Caco-2 (cell line): ENCODE data around the gene MED9. TPM values are rescaled to one million over a fixed set of nuclear protein-coding genes. Genes with fewer than 3 reads are reported as not detected.

ENCODE experiments used
- BruUV-seq: library from RNA; stranded (reverse); fragments of 400-500 nt; replicated peaks from 2 replicates; lab custom pipeline; 2021; lab: Mats Ljungman, UMichigan
- CTCF ChIA-PET: fragments of 300-600 bp; sonication (Branson Sonifier 250); formaldehyde crosslinking; loops from one replicate; lab custom pipeline; 2022; ENCODE audit warnings: antibody characterized with exemption; lab: Charles Lee
- POLR2A ChIA-PET: fragments of 300-600 bp; sonication (Branson Sonifier 250); formaldehyde crosslinking; loops from one replicate; lab custom pipeline; 2022; ENCODE audit warnings: antibody characterized with exemption; lab: Charles Lee
- DNase-seq, 2 experiments: peaks; one replicate each; pipeline versions ENCODE4 v3.0.0 to v3.0.0-alpha.2; 2020 to 2022
- H3K27me3 ChIP-seq: replicated peaks from 2 replicates; pipeline ENCODE4 v1.6.0; 2011; ENCODE audit warnings: low read length; ENCODE audit not compliant: control insufficient read depth, insufficient read depth
- H3K36me3 ChIP-seq: 2 replicates; pipeline ENCODE4 v1.5.1; 2011; ENCODE audit warnings: low read length; ENCODE audit not compliant: control insufficient read depth, insufficient read depth
- H3K4me1 ChIP-seq: fragments of 250-450 bp; sonication (Bioruptor Pico); 2 replicates; pipeline ENCODE4 v1.5.1; 2020; ENCODE audit warnings: mild to moderate bottlenecking
- H3K4me3 ChIP-seq: 2 replicates; pipeline ENCODE4 v1.5.1; 2011; ENCODE audit warnings: low read depth, mild to moderate bottlenecking, control low read depth, low read length
- H3K9me3 ChIP-seq: fragments of 250-450 bp; sonication (Bioruptor Pico); 2 replicates; pipeline ENCODE4 v1.5.1; 2020; ENCODE audit warnings: mild to moderate bottlenecking, moderate library complexity
- H3K27ac Mint-ChIP-seq: one replicate; pipeline ENCODE4 v1.8.0; 2022; ENCODE audit warnings: mixed read lengths; ENCODE audit not compliant: unreplicated experiment
- H3K27me3 Mint-ChIP-seq: one replicate; pipeline ENCODE4 v1.8.0; 2022; ENCODE audit warnings: mixed read lengths; ENCODE audit not compliant: insufficient read depth, unreplicated experiment
- H3K36me3 Mint-ChIP-seq: one replicate; pipeline ENCODE4 v1.8.0; 2022; ENCODE audit warnings: mild to moderate bottlenecking, mixed read lengths; ENCODE audit not compliant: insufficient read depth, unreplicated experiment
- H3K4me1 Mint-ChIP-seq: one replicate; pipeline ENCODE4 v1.8.0; 2022; ENCODE audit warnings: low read depth, mixed read lengths; ENCODE audit not compliant: unreplicated experiment
- H3K4me3 Mint-ChIP-seq: one replicate; pipeline ENCODE4 v1.8.0; 2022; ENCODE audit warnings: mild to moderate bottlenecking, moderate library complexity, mixed read lengths; ENCODE audit not compliant: unreplicated experiment
- H3K9me3 Mint-ChIP-seq: one replicate; pipeline ENCODE4 v1.8.0; 2022; ENCODE audit warnings: mixed read lengths; ENCODE audit not compliant: unreplicated experiment
- CTCF ChIP-seq, 2 experiments: fragments of 200-600 bp in 1 of 2; IDR thresholded peaks; 1 replicate in 1 of 2; 2 replicates in 1 of 2; pipeline versions ENCODE4 v1.5.1 to v1.8.0; 2011 to 2022; ENCODE audit warnings: antibody characterized with exemption in 1 of 2, control low read depth in 1 of 2, inconsistent platforms in 1 of 2, low read depth in 1 of 2, low read length in 1 of 2, mild to moderate bottlenecking in 1 of 2, moderate library complexity in 1 of 2; ENCODE audit not compliant: insufficient read depth in 1 of 2, severe bottlenecking in 1 of 2, unreplicated experiment in 1 of 2
- intact Hi-C: fragments of 100-400 bp; cut with micrococcal nuclease; formaldehyde crosslinking; loops from one replicate; pipeline ENCODE4 v1.10.0; 2022; ENCODE audit not compliant: unreplicated experiment
- total RNA-seq: library from RNA; stranded (reverse); gene quantifications from 2 replicates; pipeline ENCODE4 v1.2.3, GENCODE V29; 2022

MED9 gene
- total RNA-seq, 1 experiment from 2014 or later: 24.9 TPM

DNA sequence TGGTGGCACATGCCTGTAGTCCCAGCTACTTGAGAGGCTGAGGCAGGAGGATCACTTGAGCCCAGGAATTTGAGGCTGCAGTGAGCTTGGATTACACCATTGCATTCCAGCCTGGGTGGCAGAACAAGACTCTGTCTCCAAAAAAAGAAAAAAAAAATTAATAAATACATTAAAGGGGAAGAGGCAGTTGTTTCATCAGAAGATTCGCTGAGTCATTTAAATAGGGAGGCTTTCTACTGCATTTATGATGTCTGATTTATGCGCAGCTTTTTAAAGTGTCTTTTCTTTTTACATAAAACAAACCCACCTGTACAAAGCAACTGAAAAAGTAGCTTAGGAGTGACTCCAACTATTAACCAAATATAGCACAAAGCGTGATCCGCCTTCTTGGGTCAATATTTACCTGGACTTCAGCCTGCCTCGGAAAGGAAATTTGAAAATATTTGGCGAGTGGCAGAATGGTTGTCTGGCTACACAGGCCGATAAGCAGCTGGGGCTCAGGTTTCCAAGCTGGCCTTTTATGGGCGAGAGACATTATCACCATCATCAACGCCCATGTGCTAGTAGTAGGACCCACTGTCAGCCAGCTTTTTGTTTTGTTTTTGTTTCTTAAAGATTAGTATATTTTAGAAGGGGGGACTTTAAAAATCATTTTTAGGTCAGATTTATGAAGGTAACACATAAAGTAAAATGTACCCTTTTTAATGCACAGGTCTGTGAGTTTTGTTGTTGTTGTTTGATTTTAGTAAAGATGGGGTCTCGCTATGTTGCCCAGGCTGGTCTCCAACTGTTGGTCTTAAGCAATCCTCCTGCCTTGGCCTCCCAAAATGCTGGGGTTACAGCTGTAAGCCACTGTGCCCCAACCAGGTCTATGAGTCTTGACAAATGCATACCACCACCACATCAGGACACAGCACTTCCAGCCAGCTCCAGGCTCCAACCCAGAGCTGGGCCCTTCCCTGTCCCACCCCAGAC lies 61.9 kb downstream of the MED9 start:
- Mint-ChIP-seq H3K9me3 (no peaks in the 10 kb centered on the region), H3K36me3 (peaks cover 4% of the 10 kb centered on the region), H3K4me1 (peaks cover 19% of the 10 kb centered on the region), H3K4me3 (peak overlapping the region; percentile 27), H3K27me3 (no peaks in the 10 kb centered on the region), H3K27ac (peak overlapping the region; percentile 90)
- Histone ChIP-seq H3K9me3 (no peaks in the 10 kb centered on the region), H3K4me1 (peaks cover 42% of the 10 kb centered on the region), H3K4me3 (no peak overlapping the region), H3K36me3 (no peaks in the 10 kb centered on the region), H3K27me3 (no peaks in the 10 kb centered on the region)
- POLR2A ChIA-PET: interaction anchor here (0.5 to 1.9 kb wide), 5 partner anchors 9 to 297 kb away, joined by 3 to 38 read pairs (median 3); partner anchors contain the start of genes COPS3 and RASD1
- CTCF ChIA-PET: interaction anchor here (0.5 to 2.0 kb wide), 12 partner anchors 15 to 183 kb away, joined by 3 to 33 read pairs (median 4); partner anchors contain the start of genes PEMT and RASD1
- no peak for TF ChIP-seq CTCF (IDR thresholded peaks at IDR 0.05; ENCODE audit: insufficient read depth in 1 of 2, low read depth in 1 of 2, low read length in 1 of 2, severe bottlenecking in 1 of 2, unreplicated experiment in 1 of 2)
- intact Hi-C loops: loop anchor here (1.0 kb wide), 3 partner anchors 30 to 92 kb away; partner anchors contain the start of gene RASD1
- BruUV-seq: no TSS peak
- DNase-seq: peak; percentile 92

DNA sequence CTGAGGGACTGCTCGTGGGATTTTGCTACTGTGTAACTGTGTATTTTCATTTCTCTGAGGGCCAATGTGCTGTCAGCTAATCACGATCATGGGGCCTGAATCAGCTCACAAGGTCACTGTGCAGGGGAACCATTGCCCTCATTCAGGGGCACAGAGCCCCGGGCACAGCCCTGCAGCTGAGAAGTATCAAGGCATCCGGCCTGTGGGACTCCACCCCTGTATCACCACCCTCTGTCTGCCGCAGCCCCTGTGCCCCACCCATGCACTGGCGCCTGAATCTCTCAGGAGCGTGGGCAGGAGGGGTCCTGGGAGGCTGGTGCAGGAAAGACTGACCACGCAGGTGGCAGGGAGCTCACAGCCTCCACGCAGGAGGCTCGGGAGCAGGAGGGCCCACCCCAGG lies 62.8 kb downstream of the MED9 start:
- POLR2A ChIA-PET: interaction anchor here (1.9 kb wide), 1 partner anchor 43 kb away, joined by 38 read pairs; the partner anchor contains the start of gene RASD1
- DNase-seq: no peak
- Mint-ChIP-seq H3K27me3 (no peaks in the 10 kb centered on the region), H3K9me3 (no peaks in the 10 kb centered on the region), H3K36me3 (peaks cover 4% of the 10 kb centered on the region), H3K4me3 (no peak overlapping the region), H3K4me1 (peaks cover 19% of the 10 kb centered on the region), H3K27ac (peak overlapping the region; percentile 90)
- Histone ChIP-seq H3K4me3 (no peak overlapping the region), H3K27me3 (no peaks in the 10 kb centered on the region), H3K9me3 (no peaks in the 10 kb centered on the region), H3K36me3 (no peaks in the 10 kb centered on the region), H3K4me1 (peaks cover 42% of the 10 kb centered on the region)
- no peak for TF ChIP-seq CTCF (IDR thresholded peaks at IDR 0.05; ENCODE audit: insufficient read depth in 1 of 2, low read depth in 1 of 2, low read length in 1 of 2, severe bottlenecking in 1 of 2, unreplicated experiment in 1 of 2)
- intact Hi-C loops: no loop called here
- CTCF ChIA-PET: interaction anchor here (0.7 to 2.0 kb wide), 3 partner anchors 18 to 168 kb away, joined by 4 to 33 read pairs (median 4); partner anchors contain the start of gene RASD1
- no TSS peak for BruUV-seq

- POLR2A ChIA-PET: interaction anchor here (0.6 kb wide), 1 partner anchor 18 kb away, joined by 3 read pairs; no protein-coding TSS in a partner anchor
Measured at GRCh38 chr17:17540278-17540906, 63.6 kb downstream of the MED9 start.

More at GRCh38 chr17:17540278-17540906, 63.6 kb downstream of the MED9 start:
- no peak overlapping the region for H3K4me3 Mint-ChIP-seq
- Histone ChIP-seq H3K4me1 (peaks cover 42% of the 10 kb centered on the region), H3K4me3 (no peak overlapping the region), H3K9me3 (no peaks in the 10 kb centered on the region), H3K27me3 (no peaks in the 10 kb centered on the region), H3K36me3 (no peaks in the 10 kb centered on the region)
- H3K4me1 Mint-ChIP-seq: peaks cover 19% of the 10 kb centered on the region
- H3K9me3 Mint-ChIP-seq: no peaks in the 10 kb centered on the region
- no peak for DNase-seq
- CTCF ChIA-PET: no interaction called here
- H3K27me3 Mint-ChIP-seq: no peaks in the 10 kb centered on the region
- intact Hi-C loops: no loop called here
- H3K27ac Mint-ChIP-seq: peak overlapping the region; percentile 90
- peaks cover 4% of the 10 kb centered on the region for H3K36me3 Mint-ChIP-seq
- no peak for TF ChIP-seq CTCF (IDR thresholded peaks at IDR 0.05; ENCODE audit: insufficient read depth in 1 of 2, low read depth in 1 of 2, low read length in 1 of 2, severe bottlenecking in 1 of 2, unreplicated experiment in 1 of 2)
- BruUV-seq: no TSS peak
